Renal pelvis (tissue), 3 donors: ENCODE measurements around the gene SPPL2A. TPM values are rescaled to one million over a fixed set of nuclear protein-coding genes. Genes with fewer than 3 reads are reported as not detected.

Source experiments
- polyA plus RNA-seq, 3 donors: library from polyadenylated mRNA; unstranded; fragments of 120-200 nt; gene quantifications; one replicate each; pipeline ENCODE4 v1.2.1, GENCODE V29; 2013; ENCODE audit not compliant: insufficient read length in 3 of 3

SPPL2A gene
- polyA plus RNA-seq, 3 donors: 78.7 to 107 (median 101) TPM

Other genes starting within 250 kb of the SPPL2A start
- 1 to 10 TPM in 2 of 3 donors, under 1 TPM in 1; 0.94 to 3.1 (median 2.5) TPM for gene USP50, start 219.0 kb downstream of the SPPL2A start, polyA plus RNA-seq
- gene TRPM7, start 78.9 kb downstream of the SPPL2A start, polyA plus RNA-seq: 10 to 100 TPM; 43.4 to 57.6 (median 46.4) TPM
- 1 to 10 TPM; 6.9 to 9.9 (median 9.2) TPM for gene AP4E1, start 143.0 kb upstream of the SPPL2A start, polyA plus RNA-seq